ENCODE results near the gene HNRNPAB. TPM values are rescaled to one million over a fixed set of nuclear protein-coding genes. Genes with fewer than 3 reads are reported as not detected.

Gene HNRNPAB
- total RNA-seq, 1 donor from 2014 or later = 281 TPM

- Mint-ChIP-seq H3K27me3 (ENCODE audit: unreplicated experiment) (peaks cover 7% of the 10 kb centered on the region), H3K4me3 (ENCODE audit: unreplicated experiment) (no peak overlapping the region), H3K4me1 (ENCODE audit: low read depth, unreplicated experiment) (peaks cover 18% of the 10 kb centered on the region), H3K9me3 (ENCODE audit: unreplicated experiment) (peaks cover 7% of the 10 kb centered on the region), H3K36me3 (ENCODE audit: unreplicated experiment) (peaks cover 4% of the 10 kb centered on the region), H3K27ac (ENCODE audit: unreplicated experiment) (no peak overlapping the region)
- no peak for DNase-seq
- TF ChIP-seq CTCF (IDR thresholded peaks at IDR 0.05; ENCODE audit: partially characterized antibody, unreplicated experiment) = no peak
These were observed 29.9 kb downstream of the HNRNPAB start for GRCh38 chr5:178234121-178234749.

- DNase-seq = peak; percentile 90
- no peak overlapping the region for H3K4me3 Mint-ChIP-seq (ENCODE audit: unreplicated experiment)
- H3K27ac Mint-ChIP-seq (ENCODE audit: unreplicated experiment) = no peak overlapping the region
- H3K27me3 Mint-ChIP-seq (ENCODE audit: unreplicated experiment) = peaks cover 7% of the 10 kb centered on the region
- peak; percentile 83 for TF ChIP-seq CTCF (IDR thresholded peaks at IDR 0.05; ENCODE audit: partially characterized antibody, unreplicated experiment)
- no peaks in the 10 kb centered on the region for H3K36me3 Mint-ChIP-seq (ENCODE audit: unreplicated experiment)
- H3K4me1 Mint-ChIP-seq (ENCODE audit: low read depth, unreplicated experiment) = peaks cover 16% of the 10 kb centered on the region
- peaks cover 6% of the 10 kb centered on the region for H3K9me3 Mint-ChIP-seq (ENCODE audit: unreplicated experiment)
These were observed 30.6 kb downstream of the HNRNPAB start for GRCh38 chr5:178234750-178235587.

- Mint-ChIP-seq H3K36me3 (ENCODE audit: unreplicated experiment) (no peaks in the 10 kb centered on the region), H3K4me1 (ENCODE audit: low read depth, unreplicated experiment) (peaks cover 12% of the 10 kb centered on the region), H3K27me3 (ENCODE audit: unreplicated experiment) (peaks cover 7% of the 10 kb centered on the region), H3K9me3 (ENCODE audit: unreplicated experiment) (peaks cover 6% of the 10 kb centered on the region), H3K4me3 (ENCODE audit: unreplicated experiment) (no peak overlapping the region), H3K27ac (ENCODE audit: unreplicated experiment) (no peak overlapping the region)
- no peak for TF ChIP-seq CTCF (IDR thresholded peaks at IDR 0.05; ENCODE audit: partially characterized antibody, unreplicated experiment)
- DNase-seq = no peak
These were observed 31.2 kb downstream of the HNRNPAB start for GRCh38 chr5:178235588-178235974.

GRCh38 chr5:178236126-178236525, 31.8 kb downstream of the HNRNPAB start:
- Mint-ChIP-seq H3K36me3 (ENCODE audit: unreplicated experiment) (no peaks in the 10 kb centered on the region), H3K27ac (ENCODE audit: unreplicated experiment) (no peak overlapping the region), H3K9me3 (ENCODE audit: unreplicated experiment) (peaks cover 6% of the 10 kb centered on the region), H3K27me3 (ENCODE audit: unreplicated experiment) (peaks cover 4% of the 10 kb centered on the region), H3K4me3 (ENCODE audit: unreplicated experiment) (no peak overlapping the region), H3K4me1 (ENCODE audit: low read depth, unreplicated experiment) (peaks cover 7% of the 10 kb centered on the region)
- no peak for DNase-seq
- no peak for TF ChIP-seq CTCF (IDR thresholded peaks at IDR 0.05; ENCODE audit: partially characterized antibody, unreplicated experiment)

GRCh38 chr5:178236679-178237078, 32.3 kb downstream of the HNRNPAB start:
- Mint-ChIP-seq H3K27me3 (ENCODE audit: unreplicated experiment) (peaks cover 2% of the 10 kb centered on the region), H3K4me1 (ENCODE audit: low read depth, unreplicated experiment) (peaks cover 1% of the 10 kb centered on the region), H3K27ac (ENCODE audit: unreplicated experiment) (no peak overlapping the region), H3K9me3 (ENCODE audit: unreplicated experiment) (peaks cover 4% of the 10 kb centered on the region), H3K4me3 (ENCODE audit: unreplicated experiment) (no peak overlapping the region), H3K36me3 (ENCODE audit: unreplicated experiment) (no peaks in the 10 kb centered on the region)
- DNase-seq = no peak
- no peak for TF ChIP-seq CTCF (IDR thresholded peaks at IDR 0.05; ENCODE audit: partially characterized antibody, unreplicated experiment)

All from glutamatergic neuron (in vitro differentiated cells).